HepG2 (cell line): ENCODE data around the gene GALNT11. TPM values are rescaled to one million over a fixed set of nuclear protein-coding genes. Genes with fewer than 3 reads are reported as not detected.

Source experiments
- AHDC1 ChIP-seq: sonication (generic); formaldehyde crosslinking; IDR thresholded peaks from 2 replicates; pipeline ENCODE4 v1.5.1; 2020; ENCODE audit warnings: mild to moderate bottlenecking, missing genetic modification reagents, borderline replicate concordance
- ARNT ChIP-seq: fragments of 450-650 bp; IDR thresholded peaks from 2 replicates; pipeline ENCODE4 v1.6.1; 2017
- ATAD3A ChIP-seq: sonication (generic); formaldehyde crosslinking; IDR thresholded peaks from 2 replicates; pipeline ENCODE4 v1.4.0; 2020; ENCODE audit warnings: missing genetic modification reagents
- CAMTA2 ChIP-seq: sonication (generic); formaldehyde crosslinking; IDR thresholded peaks from 2 replicates; pipeline ENCODE4 v1.4.0; 2020; ENCODE audit warnings: mild to moderate bottlenecking, missing genetic modification reagents, borderline replicate concordance
- CENPX ChIP-seq: sonication (generic); formaldehyde crosslinking; IDR thresholded peaks from 2 replicates; pipeline ENCODE4 v1.9.0; 2021; ENCODE audit warnings: mild to moderate bottlenecking, missing genetic modification reagents, moderate library complexity
- FOXK2 ChIP-seq: fragments of 450-650 bp; IDR thresholded peaks from 2 replicates; pipeline ENCODE4 v1.6.1; 2016
- GFI1 ChIP-seq: sonication (generic); formaldehyde crosslinking; IDR thresholded peaks from 2 replicates; pipeline ENCODE4 v1.5.0; 2020; ENCODE audit warnings: missing genetic modification reagents, mild to moderate bottlenecking, borderline replicate concordance
- HDAC1 ChIP-seq: sonication (generic); formaldehyde crosslinking; IDR thresholded peaks from 2 replicates; pipeline ENCODE4 v1.5.1; 2020; ENCODE audit warnings: mild to moderate bottlenecking, missing genetic modification reagents
- HMGA1 ChIP-seq: sonication (generic); formaldehyde crosslinking; conservative IDR thresholded peaks from 2 replicates; pipeline ENCODE4 v1.4.0; 2020; ENCODE audit warnings: missing genetic modification reagents
- KDM2A ChIP-seq: sonication (generic); formaldehyde crosslinking; IDR thresholded peaks from 2 replicates; pipeline ENCODE4 v1.4.0; 2020; ENCODE audit warnings: low read depth, missing genetic modification reagents, borderline replicate concordance
- KMT2A ChIP-seq: sonication (generic); formaldehyde crosslinking; IDR thresholded peaks from 2 replicates; pipeline ENCODE4 v1.4.0; 2020; ENCODE audit warnings: missing genetic modification reagents
- POLR2AphosphoS2 ChIP-seq: IDR thresholded peaks from 2 replicates; pipeline ENCODE4 v1.6.1; 2011; ENCODE audit warnings: low read depth, low read length, improper control_type of control experiment
- RCOR2 ChIP-seq: IDR thresholded peaks from 2 replicates; pipeline ENCODE4 v1.6.1; 2016; ENCODE audit warnings: missing biosample characterization, missing genetic modification reagents
- REPIN1 ChIP-seq: sonication (generic); formaldehyde crosslinking; IDR thresholded peaks from 2 replicates; pipeline ENCODE4 v1.8.0; 2022; ENCODE audit warnings: missing genetic modification reagents, low read depth, mild to moderate bottlenecking, borderline replicate concordance
- RNF2 ChIP-seq: fragments of 450-650 bp; conservative IDR thresholded peaks from 2 replicates; pipeline ENCODE4 v1.6.1; 2016; ENCODE audit warnings: low read depth
- SAP130 ChIP-seq: IDR thresholded peaks from 2 replicates; pipeline ENCODE4 v1.6.1; 2016; ENCODE audit warnings: low read depth
- SOX6 ChIP-seq, 2 experiments: fragments of 450-650 bp in 1 of 2; sonication (generic) in 1 of 2; formaldehyde crosslinking in 1 of 2; IDR thresholded peaks; 2 replicates each; pipeline versions ENCODE4 v1.4.0 to v1.6.1; 2017 to 2020; ENCODE audit warnings: antibody characterized with exemption in 1 of 2, mild to moderate bottlenecking in 1 of 2, missing genetic modification reagents in 1 of 2
- SPEN ChIP-seq: sonication (generic); formaldehyde crosslinking; IDR thresholded peaks from 2 replicates; pipeline ENCODE4 v1.5.1; 2020; ENCODE audit warnings: low read depth, mild to moderate bottlenecking, missing genetic modification reagents
- SYNCRIP ChIP-seq: fragments of 200-400 bp; formaldehyde crosslinking; IDR thresholded peaks from 2 replicates; pipeline ENCODE4 v1.6.1; 2018; ENCODE audit warnings: mild to moderate bottlenecking, low read depth, low read length; ENCODE audit not compliant: insufficient read depth
- TGIF2 ChIP-seq: IDR thresholded peaks from 2 replicates; pipeline ENCODE4 v1.6.1; 2016; ENCODE audit warnings: control low read depth, missing compliant biosample characterization
- TP53 ChIP-seq: sonication (generic); formaldehyde crosslinking; conservative IDR thresholded peaks from 2 replicates; pipeline ENCODE4 v1.4.0; 2020; ENCODE audit warnings: missing genetic modification reagents
- ZFP36 ChIP-seq: fragments of 150-350 bp; IDR thresholded peaks from 2 replicates; pipeline ENCODE4 v1.6.1; 2018; ENCODE audit warnings: borderline replicate concordance, low read length, low read depth; ENCODE audit not compliant: partially characterized antibody
- ZNF138 ChIP-seq: sonication (generic); formaldehyde crosslinking; IDR thresholded peaks from 2 replicates; pipeline ENCODE4 v1.5.0; 2020; ENCODE audit warnings: mild to moderate bottlenecking, low read depth, missing genetic modification reagents
- ZNF230 ChIP-seq: sonication (generic); formaldehyde crosslinking; IDR thresholded peaks from 2 replicates; pipeline ENCODE4 v1.4.0; 2020; ENCODE audit warnings: mild to moderate bottlenecking, missing genetic modification reagents
- ZNF34 ChIP-seq: sonication (generic); formaldehyde crosslinking; IDR thresholded peaks from 2 replicates; pipeline ENCODE4 v1.4.0; 2020; ENCODE audit warnings: mild to moderate bottlenecking, missing genetic modification reagents, borderline replicate concordance
- ZNF558 ChIP-seq: sonication (generic); formaldehyde crosslinking; IDR thresholded peaks from 2 replicates; pipeline ENCODE4 v1.9.0; 2022; ENCODE audit warnings: mild to moderate bottlenecking, missing genetic modification reagents, borderline replicate concordance
- ZNF562 ChIP-seq: sonication (generic); formaldehyde crosslinking; IDR thresholded peaks from 2 replicates; pipeline ENCODE4 v1.8.0; 2022; ENCODE audit warnings: missing genetic modification reagents, borderline replicate concordance
- ZNF572 ChIP-seq: sonication (generic); formaldehyde crosslinking; IDR thresholded peaks from 2 replicates; pipeline ENCODE4 v1.5.1; 2020; ENCODE audit warnings: mild to moderate bottlenecking, missing genetic modification reagents
- ZNF749 ChIP-seq: sonication (generic); formaldehyde crosslinking; IDR thresholded peaks from 2 replicates; pipeline ENCODE4 v1.8.0; 2022; ENCODE audit warnings: mild to moderate bottlenecking, missing genetic modification reagents, moderate library complexity, borderline replicate concordance
- ZNF879 ChIP-seq: sonication (generic); formaldehyde crosslinking; IDR thresholded peaks from 2 replicates; pipeline ENCODE4 v1.8.1; 2023; ENCODE audit warnings: missing genetic modification reagents
- polyA plus RNA-seq, 8 experiments: library from polyadenylated mRNA; depleted of rRNA in 3 of 8; stranded (reverse) in 7 of 8; unstranded in 1 of 8; fragments of >200 nt; fragmentation: Illumina TruSeq in 4 of 8; extraction: Trizol in 4 of 8; gene quantifications; 2 replicates each; pipeline versions ENCODE4 v1.2.1 to v1.2.3, GENCODE V29; 2011 to 2016; ENCODE audit warnings: low read depth in 4 of 8, missing spikeins in 1 of 8, mixed read lengths in 1 of 8; ENCODE audit not compliant: insufficient read depth in 1 of 8
- total RNA-seq, 5 experiments: library from RNA; depleted of rRNA; stranded (reverse); fragments of >200 nt; fragmentation: Illumina TruSeq; extraction: Trizol; gene quantifications; 2 replicates each; pipeline ENCODE4 v1.2.3, GENCODE V29; 2016; ENCODE audit warnings: low read depth in 1 of 5

GALNT11 gene
- total and polyA plus RNA-seq, 2 of the 13 experiments (the other 11 are each of a cell fraction or from before 2014, with no cell fraction given) = 9.3 to 16.3 TPM

GRCh38 chr7:152081088-152081487 is 55.6 kb downstream of the GALNT11 start (continued):
- TF ChIP-seq SYNCRIP = no peak
- no peak for TF ChIP-seq CAMTA2 (CRISPR knock-in tag)
- TF ChIP-seq ZNF230 (CRISPR knock-in tag) = no peak
- no peak for TF ChIP-seq ZNF34 (CRISPR knock-in tag)
- TF ChIP-seq ZNF879 (CRISPR knock-in tag) = no peak
- TF ChIP-seq RCOR2 (CRISPR knock-in tag) = peak; percentile 77
- no peak for TF ChIP-seq ATAD3A (CRISPR knock-in tag)
- no peak for TF ChIP-seq ZFP36
- no peak for TF ChIP-seq ZNF562 (CRISPR knock-in tag)
- no peak for TF ChIP-seq SOX6 (IDR thresholded peaks at IDR 0.05)
- TF ChIP-seq SOX6 (CRISPR knock-in tag; IDR thresholded peaks at IDR 0.05) = peak; percentile 98
- TF ChIP-seq TGIF2 (CRISPR knock-in tag) = no peak
- TF ChIP-seq GFI1 = peak; percentile 99
- no peak for TF ChIP-seq FOXK2
- TF ChIP-seq ZNF749 = no peak
- TF ChIP-seq RNF2 = no peak
- no peak for TF ChIP-seq HMGA1 (CRISPR knock-in tag)
- 0 out of 2 replicates have a peak, but pooled peaks have one; percentile 27 for TF ChIP-seq SAP130 (CRISPR knock-in tag)
- no peak for TF ChIP-seq POLR2AphosphoS2
- TF ChIP-seq ZNF572 = no peak
- no peak for TF ChIP-seq ARNT
- no peak for TF ChIP-seq CENPX (CRISPR knock-in tag)
- TF ChIP-seq ZNF558 (CRISPR knock-in tag) = no peak
- TF ChIP-seq KMT2A = no peak
- TF ChIP-seq TP53 (CRISPR knock-in tag) = no peak
- TF ChIP-seq REPIN1 (CRISPR knock-in tag) = no peak
- TF ChIP-seq SPEN (CRISPR knock-in tag) = no peak
- TF ChIP-seq ZNF138 (CRISPR knock-in tag) = no peak
- TF ChIP-seq HDAC1 (CRISPR knock-in tag) = no peak
- TF ChIP-seq AHDC1 (CRISPR knock-in tag) = peak; percentile 71; the same call in 1 of the 2 replicates
- TF ChIP-seq KDM2A = no peak
